Measurements from ENCODE around the gene SLC1A3. TPM values are rescaled to one million over a fixed set of nuclear protein-coding genes. Genes with fewer than 3 reads are reported as not detected.

Gene SLC1A3
- total RNA-seq, 1 donor from 2014 or later: 1.3 TPM

GRCh38 chr5:36619012-36619635 is 12.7 kb downstream of the SLC1A3 start:
- no peak for DNase-seq (ENCODE audit: low read depth)
- TF ChIP-seq CTCF (conservative IDR thresholded peaks at IDR 0.05; ENCODE audit: low read depth, low read length): no peak
- no peak overlapping the region for H3K4me3 ChIP-seq (ENCODE audit: low read depth, low read length)

GRCh38 chr5:36621985-36622384 is 15.6 kb downstream of the SLC1A3 start:
- no peak for TF ChIP-seq CTCF (conservative IDR thresholded peaks at IDR 0.05; ENCODE audit: low read depth, low read length)
- no peak overlapping the region for H3K4me3 ChIP-seq (ENCODE audit: low read depth, low read length)
- DNase-seq (ENCODE audit: low read depth): no peak

GRCh38 chr5:36623832-36624231 is 17.4 kb downstream of the SLC1A3 start:
- DNase-seq (ENCODE audit: low read depth): no peak
- no peak for TF ChIP-seq CTCF (conservative IDR thresholded peaks at IDR 0.05; ENCODE audit: low read depth, low read length)
- no peak overlapping the region for H3K4me3 ChIP-seq (ENCODE audit: low read depth, low read length)

- no peak overlapping the region for H3K4me3 ChIP-seq (ENCODE audit: low read depth, low read length)
- no peak for DNase-seq (ENCODE audit: low read depth)
- no peak for TF ChIP-seq CTCF (conservative IDR thresholded peaks at IDR 0.05; ENCODE audit: low read depth, low read length)
Measured at GRCh38 chr5:36624277-36624676, 17.9 kb downstream of the SLC1A3 start.

- H3K4me3 ChIP-seq (ENCODE audit: low read depth, low read length): no peak overlapping the region
- TF ChIP-seq CTCF (conservative IDR thresholded peaks at IDR 0.05; ENCODE audit: low read depth, low read length): no peak
- DNase-seq (ENCODE audit: low read depth): no peak
Measured at GRCh38 chr5:36628695-36629094, 22.3 kb downstream of the SLC1A3 start.

GRCh38 chr5:36629729-36630128 is 23.3 kb downstream of the SLC1A3 start:
- no peak for DNase-seq (ENCODE audit: low read depth)
- TF ChIP-seq CTCF (conservative IDR thresholded peaks at IDR 0.05; ENCODE audit: low read depth, low read length): no peak
- no peak overlapping the region for H3K4me3 ChIP-seq (ENCODE audit: low read depth, low read length)
